OCI-LY1 (cell line): ENCODE data around the gene TRABD2B.

ENCODE experiments used
- CTCF ChIP-seq: fragments of 200-600 bp; sonication (generic), shearing (Covaris generic); IDR thresholded peaks from 2 replicates; pipeline ENCODE4 v1.5.1; 2017; ENCODE audit warnings: mild to moderate bottlenecking, antibody characterized with exemption, low read length, moderate library complexity, mixed read lengths
- EZH2 ChIP-seq: fragments of 200-600 bp; sonication (generic), shearing (Covaris generic); IDR thresholded peaks from 2 replicates; pipeline ENCODE4 v1.8.0; 2017; ENCODE audit warnings: borderline replicate concordance, mixed run types, mild to moderate bottlenecking, antibody characterized with exemption, low read length, moderate library complexity, mixed read lengths

GRCh38 chr1:47813970-47814369 is 183.2 kb downstream of the TRABD2B start:
- TF ChIP-seq CTCF (no peak), EZH2 (no peak)
